Loucy (cell line): ENCODE measurements around the gene RAF1.

Source experiments
- H2AFZ ChIP-seq: fragments of 200-600 bp; sonication (generic); 2 replicates; pipeline ENCODE4 v1.6.0; 2016; ENCODE audit warnings: antibody characterized with exemption, mild to moderate bottlenecking, low read length, moderate library complexity
- H3F3A ChIP-seq: fragments of 200-600 bp; 2 replicates; pipeline ENCODE4 v1.6.0; 2016; ENCODE audit warnings: antibody characterized with exemption, low read depth, mild to moderate bottlenecking
- H3K27me3 ChIP-seq: fragments of 200-600 bp; sonication (generic); 2 replicates; pipeline ENCODE4 v1.6.1; 2014; ENCODE audit warnings: low read length, mild to moderate bottlenecking; ENCODE audit not compliant: insufficient read depth, poor library complexity, severe bottlenecking
- H3K36me3 ChIP-seq: fragments of 200-600 bp; sonication (generic); 2 replicates; pipeline ENCODE4 v1.6.1; 2016; ENCODE audit warnings: low read length; ENCODE audit not compliant: insufficient read depth
- H3K4me1 ChIP-seq: fragments of 200-600 bp; sonication (generic); 2 replicates; pipeline ENCODE4 v1.5.1; 2014; ENCODE audit warnings: low read length, mild to moderate bottlenecking; ENCODE audit not compliant: insufficient read depth, poor library complexity, severe bottlenecking
- H3K4me2 ChIP-seq: fragments of 200-600 bp; sonication (generic); 2 replicates; pipeline ENCODE4 v1.6.0; 2014; ENCODE audit warnings: antibody characterized with exemption, low read length, low read depth, mild to moderate bottlenecking; ENCODE audit not compliant: poor library complexity, severe bottlenecking
- H3K4me3 ChIP-seq: fragments of 200-600 bp; sonication (generic); 2 replicates; pipeline ENCODE4 v1.5.1; 2014; ENCODE audit warnings: low read length, mild to moderate bottlenecking, mixed read lengths; ENCODE audit not compliant: poor library complexity, severe bottlenecking
- H3K79me2 ChIP-seq: fragments of 200-600 bp; sonication (generic); 2 replicates; pipeline ENCODE4 v1.6.1; 2014; ENCODE audit warnings: low read length; ENCODE audit not compliant: insufficient read depth
- H3K9ac ChIP-seq: fragments of 200-600 bp; sonication (generic); 2 replicates; pipeline ENCODE4 v1.6.0; 2014; ENCODE audit warnings: mild to moderate bottlenecking, low read depth, low read length, moderate library complexity; ENCODE audit not compliant: poor library complexity, severe bottlenecking
- H3K9me2 ChIP-seq: fragments of 200-600 bp; sonication (generic); replicated peaks from 2 replicates; pipeline ENCODE4 v1.6.1; 2016; ENCODE audit warnings: low read depth, low read length, mixed read lengths
- H3K9me3 ChIP-seq: fragments of 200-600 bp; sonication (generic); 2 replicates; pipeline ENCODE4 v1.6.1; 2014; ENCODE audit warnings: mild to moderate bottlenecking, antibody characterized with exemption, low read length, low read depth; ENCODE audit not compliant: insufficient read depth
- H4K20me1 ChIP-seq: fragments of 200-600 bp; sonication (generic); 2 replicates; pipeline ENCODE4 v1.6.0; 2014; ENCODE audit warnings: antibody characterized with exemption, low read length, mild to moderate bottlenecking; ENCODE audit not compliant: insufficient read depth, poor library complexity, severe bottlenecking
- CTCF ChIP-seq: fragments of 200-600 bp; sonication (generic); conservative IDR thresholded peaks from 2 replicates; pipeline ENCODE4 v1.5.1; 2014; ENCODE audit warnings: mild to moderate bottlenecking, antibody characterized with exemption, low read length
- EZH2phosphoT487 ChIP-seq: fragments of 200-600 bp; IDR thresholded peaks from 2 replicates; pipeline ENCODE4 v1.6.1; 2018; ENCODE audit warnings: antibody characterized with exemption, mild to moderate bottlenecking, moderate library complexity, borderline replicate concordance

RAF1 gene

GRCh38 chr3:12620305-12620704 is 43.6 kb downstream of the RAF1 start:
- no peak overlapping the region for H3K4me2 ChIP-seq

GRCh38 chr3:12618426-12618825 is 45.5 kb downstream of the RAF1 start:
- Histone ChIP-seq H3K79me2 (peaks cover 73% of the 10 kb centered on the region), H3K4me3 (no peak overlapping the region), H2AFZ (no peak overlapping the region), H3K4me2 (no peak overlapping the region), H3K36me3 (peaks cover 53% of the 10 kb centered on the region), H3K9ac (no peak overlapping the region), H4K20me1 (peaks cover 63% of the 10 kb centered on the region), H3K27me3 (no peaks in the 10 kb centered on the region), H3F3A (no peaks in the 10 kb centered on the region; the same call in 1 of the 2 replicates), H3K9me2 (no peaks in the 10 kb centered on the region), H3K4me1 (peaks cover 4% of the 10 kb centered on the region), H3K9me3 (no peaks in the 10 kb centered on the region)
- no peak for TF ChIP-seq CTCF

More at GRCh38 chr3:12620305-12620704, 43.6 kb downstream of the RAF1 start:
- peaks cover 3% of the 10 kb centered on the region for H3K4me1 ChIP-seq
- H3K4me3 ChIP-seq: no peak overlapping the region
- no peaks in the 10 kb centered on the region for H3K9me3 ChIP-seq
- TF ChIP-seq CTCF: no peak
- TF ChIP-seq EZH2phosphoT487: no peak
- peaks cover 67% of the 10 kb centered on the region for H4K20me1 ChIP-seq
- H3K9ac ChIP-seq: no peak overlapping the region
- peaks cover 78% of the 10 kb centered on the region for H3K79me2 ChIP-seq
- H3F3A ChIP-seq: no peaks in the 10 kb centered on the region
- no peaks in the 10 kb centered on the region for H3K9me2 ChIP-seq
- H3K27me3 ChIP-seq: no peaks in the 10 kb centered on the region
- peaks cover 34% of the 10 kb centered on the region for H3K36me3 ChIP-seq
- H2AFZ ChIP-seq: no peak overlapping the region

- Histone ChIP-seq H3K4me3 (no peak overlapping the region), H3K9me2 (no peaks in the 10 kb centered on the region), H3K4me2 (no peak overlapping the region), H3K4me1 (peaks cover 7% of the 10 kb centered on the region), H3K9me3 (no peaks in the 10 kb centered on the region), H3K36me3 (peaks cover 73% of the 10 kb centered on the region), H3F3A (no peaks in the 10 kb centered on the region; the same call in 1 of the 2 replicates), H2AFZ (no peak overlapping the region), H3K9ac (no peak overlapping the region), H3K79me2 (peaks cover 69% of the 10 kb centered on the region), H3K27me3 (no peaks in the 10 kb centered on the region), H4K20me1 (peaks cover 53% of the 10 kb centered on the region)
- TF ChIP-seq EZH2phosphoT487 (no peak), CTCF (no peak)
Observed at GRCh38 chr3:12615266-12615665, 48.7 kb downstream of the RAF1 start.
